Islet precursor cell (in vitro differentiated cells): Measurements from ENCODE around the gene IRF2BP2.
"Not testable (repeated sequence)": the region's sequence is repeated elsewhere in the genome, so short reads cannot be mapped to it uniquely, and the experiment has no call there.

Experiments
- DNase-seq: peaks from one replicate; pipeline ENCODE4 v3.0.0-alpha.2; 2018

The IRF2BP2 gene

GRCh38 chr1:234610061-234610665 lies at the start of gene IRF2BP2:
IRF2BP2 (minus strand) TSS chr1:234610178; CDS start chr1:234609494, 684 bp downstream.
- peak; percentile 92 for DNase-seq

GRCh38 chr1:234659538-234659937 lies 49.6 kb upstream of the IRF2BP2 start:
- DNase-seq = peak; percentile 83

GRCh38 chr1:234658138-234658537 lies 48.2 kb upstream of the IRF2BP2 start:
- DNase-seq = peak; percentile 93

- peak; percentile 83 for DNase-seq
These were observed 47.1 kb upstream of the IRF2BP2 start for GRCh38 chr1:234656944-234657654.

GRCh38 chr1:234656070-234656895 lies 46.3 kb upstream of the IRF2BP2 start:
- DNase-seq = peak; percentile 81

GRCh38 chr1:234655328-234656069 lies 45.5 kb upstream of the IRF2BP2 start:
- DNase-seq = peak; percentile 80

GRCh38 chr1:234654002-234654733 lies 44.2 kb upstream of the IRF2BP2 start:
- DNase-seq = no peak

GRCh38 chr1:234649432-234650081 lies 39.6 kb upstream of the IRF2BP2 start:
- no peak for DNase-seq

- DNase-seq = no peak
These were observed 37.8 kb upstream of the IRF2BP2 start for GRCh38 chr1:234647758-234648157.

GRCh38 chr1:234647245-234647644 lies 37.3 kb upstream of the IRF2BP2 start:
- DNase-seq = no peak

GRCh38 chr1:234645964-234646363 lies 36.0 kb upstream of the IRF2BP2 start:
- no peak for DNase-seq

GRCh38 chr1:234645474-234645953 lies 35.5 kb upstream of the IRF2BP2 start:
- DNase-seq = no peak

GRCh38 chr1:234644928-234645327 lies 35.0 kb upstream of the IRF2BP2 start:
- DNase-seq = no peak

GRCh38 chr1:234643850-234644134 lies 33.8 kb upstream of the IRF2BP2 start:
- DNase-seq = no peak

GRCh38 chr1:234643111-234643849 lies 33.3 kb upstream of the IRF2BP2 start:
- DNase-seq = no peak

- DNase-seq = no peak
These were observed 32.5 kb upstream of the IRF2BP2 start for GRCh38 chr1:234642428-234642827.

- no peak for DNase-seq
These were observed 30.0 kb upstream of the IRF2BP2 start for GRCh38 chr1:234639961-234640360.

- no peak for DNase-seq
These were observed 29.1 kb upstream of the IRF2BP2 start for GRCh38 chr1:234638832-234639799.

- DNase-seq = not testable (repeated sequence)
These were observed 24.9 kb upstream of the IRF2BP2 start for GRCh38 chr1:234634922-234635321.

GRCh38 chr1:234634387-234634786 lies 24.4 kb upstream of the IRF2BP2 start:
- no peak for DNase-seq
